GM19238 (cell line): Measurements from ENCODE around the gene PAIP2.
"Not testable (repeated sequence)": the region's sequence is repeated elsewhere in the genome, so short reads cannot be mapped to it uniquely, and the experiment has no call there.

Source experiments
- DNase-seq: peaks from one replicate; pipeline ENCODE4 v3.0.0; 2011; ENCODE audit warnings: low spot score; ENCODE audit not compliant: insufficient read length

PAIP2 gene

GRCh38 chr5:139378101-139378825 is 36.6 kb downstream of the PAIP2 start:
- DNase-seq, result no peak

- DNase-seq, result no peak
Observed at GRCh38 chr5:139378941-139379361, 37.3 kb downstream of the PAIP2 start.

- no peak for DNase-seq
Observed at GRCh38 chr5:139379626-139380449, 38.2 kb downstream of the PAIP2 start.

GRCh38 chr5:139381837-139382761 is 40.4 kb downstream of the PAIP2 start:
- no peak for DNase-seq

GRCh38 chr5:139382807-139383206 is 41.2 kb downstream of the PAIP2 start:
- no peak for DNase-seq

GRCh38 chr5:139383275-139383992 is 41.8 kb downstream of the PAIP2 start, which contains the start of gene SLC23A1:
TSS of gene SLC23A1 (minus strand) at chr5:139383297. CDS start at chr5:139383253, 44 bp downstream.
- DNase-seq, result no peak

GRCh38 chr5:139383993-139384590 is 42.4 kb downstream of the PAIP2 start:
- DNase-seq, result no peak

- DNase-seq, result no peak
Observed at GRCh38 chr5:139384591-139385051, 43.0 kb downstream of the PAIP2 start.

- peak; percentile 39 for DNase-seq
Observed at GRCh38 chr5:139385061-139386049, 43.7 kb downstream of the PAIP2 start.

GRCh38 chr5:139386050-139386438 is 44.4 kb downstream of the PAIP2 start:
- DNase-seq, result no peak

- not testable (repeated sequence) for DNase-seq
Observed at GRCh38 chr5:139386956-139387355, 45.3 kb downstream of the PAIP2 start.

GRCh38 chr5:139387611-139388197 is 46.0 kb downstream of the PAIP2 start:
- no peak for DNase-seq

- peak; percentile 63 for DNase-seq
Observed at GRCh38 chr5:139388198-139388821, 46.7 kb downstream of the PAIP2 start.

GRCh38 chr5:139389701-139390638 is 48.3 kb downstream of the PAIP2 start, which contains the start of gene MZB1:
TSS of gene MZB1 (minus strand) at chr5:139389913. CDS start at chr5:139389856, 57 bp downstream.
- peak; percentile 87 for DNase-seq

- DNase-seq, result no peak
Observed at GRCh38 chr5:139390639-139391569, 49.2 kb downstream of the PAIP2 start.
